Tibial nerve (tissue), 4 donors: ENCODE data around the gene CD55. TPM values are rescaled to one million over a fixed set of nuclear protein-coding genes. Genes with fewer than 3 reads are reported as not detected.
"Not testable (repeated sequence)": the region's sequence is repeated elsewhere in the genome, so short reads cannot be mapped to it uniquely, and the experiment has no call there.

Experiments used
- DNase-seq, 2 donors: peaks; one replicate each; pipeline ENCODE4 v3.0.0-alpha.2; 2019; ENCODE audit warnings: low spot score in 2 of 2
- H3K27ac ChIP-seq, 4 donors: fragments of 200-600 bp; sonication (generic) in 3 of 4; one replicate each; pipeline ENCODE4 v1.5.1; 2017 to 2019; ENCODE audit warnings: mild to moderate bottlenecking in 1 of 4
- H3K27me3 ChIP-seq, 2 donors: fragments of 200-600 bp; sonication (generic) in 1 of 2; one replicate each; pipeline versions ENCODE4 v1.5.1 to v1.6.0; 2017 to 2019
- H3K36me3 ChIP-seq, 3 donors: fragments of 200-600 bp; sonication (generic); one replicate each; pipeline ENCODE4 v1.5.1; 2018 to 2019
- H3K4me1 ChIP-seq, 4 donors: fragments of 200-600 bp; sonication (generic) in 3 of 4; one replicate each; pipeline ENCODE4 v1.5.1; 2017 to 2019
- H3K4me3 ChIP-seq, 4 donors: fragments of 200-600 bp; sonication (generic) in 3 of 4; one replicate each; pipeline ENCODE4 v1.5.1; 2017 to 2019; ENCODE audit warnings: mild to moderate bottlenecking in 1 of 4, moderate library complexity in 1 of 4
- H3K9me3 ChIP-seq, 4 donors: fragments of 200-600 bp; sonication (generic) in 3 of 4; one replicate each; pipeline ENCODE4 v1.5.1; 2017 to 2019
- EP300 ChIP-seq, 2 donors: sonication (generic); formaldehyde crosslinking; IDR thresholded peaks; one replicate each; pipeline ENCODE4 v1.6.1; 2017; ENCODE audit warnings: antibody characterized with exemption in 2 of 2, mild to moderate bottlenecking in 1 of 2
- POLR2A ChIP-seq, 2 donors: fragments of 450-650 bp; IDR thresholded peaks; one replicate each; pipeline ENCODE4 v1.6.1; 2017; ENCODE audit warnings: antibody characterized with exemption in 2 of 2, mild to moderate bottlenecking in 2 of 2, moderate library complexity in 2 of 2
- WGBS, 2 donors: methylation state at CpG; one replicate each; pipeline ENCODE4 v1.1.5; 2018; 5-methylcytosine and 5-hydroxymethylcytosine counted together
- total RNA-seq, 4 donors: library from RNA; depleted of rRNA; stranded (reverse); fragments of >200 nt; gene quantifications; one replicate each; pipeline ENCODE4 v1.1.0, GENCODE V29; 2016
- TF ChIP-seq, protein P1 (sequence below), 5 experiments: fragments of 200-600 bp in 3 of 5; fragments of 450-650 bp in 2 of 5; sonication (generic) in 3 of 5; IDR thresholded peaks; one replicate each; pipeline ENCODE4 v1.5.1; 2016 to 2019; ENCODE audit warnings: antibody characterized with exemption in 5 of 5, mild to moderate bottlenecking in 3 of 5, moderate library complexity in 2 of 5

Gene CD55
- total RNA-seq, 4 donors from 2014 or later, result 60.8 to 94.2 (median 89.6) TPM

DNA sequence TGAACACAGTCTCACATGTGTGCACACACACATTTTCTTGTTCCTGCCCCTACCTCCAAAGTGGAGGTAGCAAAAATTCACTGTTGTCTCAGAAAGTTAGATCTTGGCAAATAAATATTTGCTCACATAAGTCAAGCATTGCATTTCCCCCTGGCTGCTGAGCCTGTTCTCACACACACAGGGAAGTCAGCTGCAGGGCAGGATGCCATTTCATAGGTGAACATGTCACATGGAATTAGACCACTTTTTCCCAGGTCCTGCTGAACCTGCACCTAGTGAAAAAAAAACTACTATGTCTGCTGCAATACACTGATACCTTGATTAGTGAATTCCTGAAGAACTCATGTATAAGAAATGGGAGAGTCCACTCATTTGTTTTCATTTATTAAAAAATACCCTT, 5.3 kb upstream of the CD55 start:
- DNase-seq, result no peak
- no peaks in the 10 kb centered on the region for H3K27me3 ChIP-seq
- no peaks in the 10 kb centered on the region for H3K9me3 ChIP-seq
- H3K4me3 ChIP-seq, result no peak overlapping the region
- H3K36me3 ChIP-seq, result no peaks in the 10 kb centered on the region
- no peak for TF ChIP-seq EP300 (IDR thresholded peaks at IDR 0.05)
- TF ChIP-seq, protein P1, sequence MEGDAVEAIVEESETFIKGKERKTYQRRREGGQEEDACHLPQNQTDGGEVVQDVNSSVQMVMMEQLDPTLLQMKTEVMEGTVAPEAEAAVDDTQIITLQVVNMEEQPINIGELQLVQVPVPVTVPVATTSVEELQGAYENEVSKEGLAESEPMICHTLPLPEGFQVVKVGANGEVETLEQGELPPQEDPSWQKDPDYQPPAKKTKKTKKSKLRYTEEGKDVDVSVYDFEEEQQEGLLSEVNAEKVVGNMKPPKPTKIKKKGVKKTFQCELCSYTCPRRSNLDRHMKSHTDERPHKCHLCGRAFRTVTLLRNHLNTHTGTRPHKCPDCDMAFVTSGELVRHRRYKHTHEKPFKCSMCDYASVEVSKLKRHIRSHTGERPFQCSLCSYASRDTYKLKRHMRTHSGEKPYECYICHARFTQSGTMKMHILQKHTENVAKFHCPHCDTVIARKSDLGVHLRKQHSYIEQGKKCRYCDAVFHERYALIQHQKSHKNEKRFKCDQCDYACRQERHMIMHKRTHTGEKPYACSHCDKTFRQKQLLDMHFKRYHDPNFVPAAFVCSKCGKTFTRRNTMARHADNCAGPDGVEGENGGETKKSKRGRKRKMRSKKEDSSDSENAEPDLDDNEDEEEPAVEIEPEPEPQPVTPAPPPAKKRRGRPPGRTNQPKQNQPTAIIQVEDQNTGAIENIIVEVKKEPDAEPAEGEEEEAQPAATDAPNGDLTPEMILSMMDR (IDR thresholded peaks at IDR 0.05), result no peak
- TF ChIP-seq POLR2A (IDR thresholded peaks at IDR 0.05), result no peak
- H3K4me1 ChIP-seq, result peaks cover 0 to 12% (median 3%) of the 10 kb centered on the region in 4 donors
- H3K27ac ChIP-seq, result no peak overlapping the region

DNA sequence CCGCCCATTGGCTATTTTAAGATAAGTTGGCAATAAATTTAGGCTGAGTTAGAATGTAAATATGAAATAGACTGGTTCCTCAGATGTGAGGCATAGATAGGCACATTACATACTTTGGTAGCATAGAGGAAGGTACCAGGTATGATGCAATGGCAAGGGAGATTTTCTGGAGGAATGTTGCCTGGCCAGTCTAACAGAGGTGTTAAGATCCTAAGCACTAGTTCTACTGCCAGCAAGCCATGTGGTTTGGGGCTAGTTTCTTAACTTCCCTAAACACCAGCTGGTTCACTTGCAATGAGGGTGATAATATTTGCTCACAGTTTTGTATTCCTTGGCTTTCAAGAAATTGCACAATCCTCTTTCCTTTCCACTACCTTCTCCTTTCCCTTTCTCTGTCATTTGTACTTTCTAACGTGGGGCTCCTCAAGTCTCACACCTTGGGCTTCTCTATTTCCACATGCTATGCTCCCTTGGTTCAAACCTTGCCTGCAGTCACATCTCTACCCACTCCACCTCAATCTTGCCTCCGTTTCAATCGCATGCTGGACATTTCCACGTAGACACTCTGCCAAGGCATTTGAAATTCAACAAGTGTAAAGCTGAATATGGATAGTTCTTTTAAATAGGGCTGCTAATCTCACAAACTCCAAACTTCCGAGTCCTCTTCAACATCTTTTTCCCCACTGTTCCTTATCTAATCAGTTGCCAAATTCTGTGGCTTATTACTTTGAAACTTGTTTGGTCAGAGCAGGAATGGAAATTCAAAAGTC, 4.7 kb upstream of the CD55 start:
- Histone ChIP-seq H3K36me3 (no peaks in the 10 kb centered on the region), H3K9me3 (no peaks in the 10 kb centered on the region), H3K4me3 (no peak overlapping the region), H3K4me1 (peaks cover 0 to 8% (median 3%) of the 10 kb centered on the region in 4 donors), H3K27me3 (no peaks in the 10 kb centered on the region), H3K27ac (peak overlapping the region in 2 of 4 donors; percentile 23 to 99)
- no peak for DNase-seq
- TF ChIP-seq, protein P1 (IDR thresholded peaks at IDR 0.05), result no peak
- TF ChIP-seq POLR2A (IDR thresholded peaks at IDR 0.05) (no peak), EP300 (IDR thresholded peaks at IDR 0.05) (peak in 1 of 2 donors; percentile 66)
- 52 to 58% methylated on average over 6 of the region's 6 CpGs for WGBS, 2 donors

DNA sequence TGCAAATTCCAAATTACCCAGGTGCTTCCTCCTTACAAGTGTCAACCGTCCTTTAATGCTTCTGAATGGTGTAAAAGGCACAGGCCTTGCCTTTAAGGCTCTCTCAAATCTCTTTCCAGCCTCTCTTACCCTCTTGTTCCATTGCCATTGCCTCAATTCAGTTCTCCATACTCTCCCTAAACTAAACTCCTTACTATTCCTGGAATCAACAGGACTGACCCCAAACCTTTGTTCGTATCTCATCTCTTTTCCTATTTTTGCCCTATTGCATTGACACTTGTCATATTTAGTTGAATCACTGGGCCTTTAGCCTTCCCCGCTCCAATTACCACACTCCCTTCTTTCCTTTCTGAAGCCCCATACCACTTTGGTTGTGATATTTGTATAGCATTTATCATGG, 3.9 kb upstream of the CD55 start:
- H3K36me3 ChIP-seq, result no peaks in the 10 kb centered on the region
- peaks cover 0 to 11% (median 3%) of the 10 kb centered on the region in 4 donors for H3K4me1 ChIP-seq
- H3K27me3 ChIP-seq, result no peaks in the 10 kb centered on the region
- TF ChIP-seq EP300 (IDR thresholded peaks at IDR 0.05) (no peak), POLR2A (IDR thresholded peaks at IDR 0.05) (no peak)
- TF ChIP-seq, protein P1 (IDR thresholded peaks at IDR 0.05), result no peak
- H3K9me3 ChIP-seq, result no peaks in the 10 kb centered on the region
- H3K4me3 ChIP-seq, result no peak overlapping the region
- 87 to 92% methylated on average over 3 of the region's 3 CpGs for WGBS, 2 donors
- peak overlapping the region in 2 of 4 donors; percentile 23 to 99 for H3K27ac ChIP-seq
- no peak for DNase-seq

DNA sequence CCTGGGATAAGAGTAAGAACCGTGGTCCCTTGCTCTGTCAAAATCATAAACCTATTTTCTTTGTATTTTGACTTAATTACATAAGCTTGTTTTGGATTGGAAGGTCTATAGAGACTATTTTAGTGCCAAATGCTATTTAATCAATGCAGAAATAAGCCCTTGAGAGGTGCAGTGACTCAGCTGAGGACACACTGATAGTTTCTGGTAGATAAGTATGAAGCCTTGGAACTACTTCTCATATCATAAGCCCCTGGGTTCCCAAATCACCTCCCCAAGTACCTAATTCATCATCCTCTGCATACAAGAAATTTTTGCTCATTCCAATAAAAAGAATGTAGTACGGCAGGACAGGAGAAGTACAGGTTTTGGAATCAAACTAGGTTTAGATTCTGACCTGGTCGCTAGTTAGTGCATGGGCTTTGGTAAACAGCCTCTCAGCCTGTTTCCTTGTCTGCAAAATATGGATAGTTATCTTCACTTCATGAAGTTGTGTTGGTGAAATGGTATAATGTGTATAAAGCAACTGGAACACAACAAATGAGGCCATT, 3.3 kb upstream of the CD55 start:
- no peak overlapping the region for H3K4me3 ChIP-seq
- no peaks in the 10 kb centered on the region for H3K36me3 ChIP-seq
- H3K27ac ChIP-seq, result peak overlapping the region in 2 of 4 donors; percentile 31 to 99
- no peaks in the 10 kb centered on the region for H3K27me3 ChIP-seq
- H3K4me1 ChIP-seq, result peaks cover 0 to 17% (median 5%) of the 10 kb centered on the region in 4 donors
- H3K9me3 ChIP-seq, result no peaks in the 10 kb centered on the region
- WGBS, 2 donors, result 83 to 86% methylated on average over 3 of the region's 3 CpGs
- DNase-seq, result no peak
- TF ChIP-seq POLR2A (IDR thresholded peaks at IDR 0.05) (no peak), EP300 (IDR thresholded peaks at IDR 0.05) (no peak)
- TF ChIP-seq, protein P1 (IDR thresholded peaks at IDR 0.05), result no peak

DNA sequence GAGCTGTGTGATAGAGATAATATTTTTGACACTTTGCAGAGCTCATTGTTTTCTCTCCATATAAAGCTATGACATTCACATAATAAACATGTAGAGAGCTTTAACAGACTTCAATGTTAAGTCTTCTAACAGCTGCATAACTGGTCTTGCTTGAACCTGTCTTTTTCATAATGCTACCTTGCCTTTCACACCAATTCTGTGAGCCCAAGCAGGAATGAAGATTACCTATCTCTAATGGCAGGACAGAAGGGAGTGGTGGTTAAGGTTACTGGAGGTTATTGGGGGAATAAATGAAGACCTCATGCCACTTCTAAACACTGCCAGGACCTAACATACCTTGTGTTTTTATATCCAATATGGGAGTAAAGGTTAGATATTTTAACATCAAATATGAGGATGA, 2.3 kb upstream of the CD55 start:
- Histone ChIP-seq H3K36me3 (peaks cover 0 to 7% (median 0%) of the 10 kb centered on the region in 3 donors), H3K27ac (peak overlapping the region in 2 of 4 donors; percentile 52 to 99), H3K9me3 (no peaks in the 10 kb centered on the region), H3K4me1 (peaks cover 0 to 28% (median 13%) of the 10 kb centered on the region in 4 donors), H3K27me3 (no peaks in the 10 kb centered on the region), H3K4me3 (no peak overlapping the region)
- DNase-seq, result no peak
- no peak for TF ChIP-seq EP300 (IDR thresholded peaks at IDR 0.05)
- no peak for TF ChIP-seq POLR2A (IDR thresholded peaks at IDR 0.05)

DNA sequence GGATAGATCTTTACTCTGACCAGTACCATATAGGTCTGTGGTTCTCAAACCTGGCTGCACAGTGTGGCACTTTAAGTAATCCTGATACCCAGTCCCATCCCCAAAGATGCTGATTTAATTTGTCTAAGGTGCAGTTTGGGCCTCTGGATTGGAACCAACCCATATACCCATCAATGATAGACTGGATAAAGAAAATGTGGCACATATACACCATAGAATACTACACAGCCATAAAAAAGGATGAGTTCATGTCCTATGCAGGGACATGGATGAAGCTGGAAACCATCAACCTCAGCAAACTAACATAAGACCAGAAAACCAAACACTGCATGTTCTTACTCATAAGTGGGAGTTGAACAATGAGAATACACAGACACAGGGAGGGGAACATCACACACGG, 1.4 kb upstream of the CD55 start:
- peaks cover 0 to 12% (median 0%) of the 10 kb centered on the region in 3 donors for H3K36me3 ChIP-seq
- H3K4me1 ChIP-seq, result peaks cover 0 to 32% (median 13%) of the 10 kb centered on the region in 4 donors
- 35 to 38% methylated on average over 1 of the region's 1 CpG for WGBS, 2 donors
- not testable (repeated sequence) for H3K9me3 ChIP-seq, DNase-seq, H3K4me3 ChIP-seq, H3K27me3 ChIP-seq
- H3K27ac ChIP-seq, result peak overlapping the region; percentile 85 to 99 (median 94)
